DMS79 treated with DMSO at 0.1 percent for 48 hours (cell line): ENCODE measurements around the gene RMND5B.
"Not testable (repeated sequence)": the region's sequence is repeated elsewhere in the genome, so short reads cannot be mapped to it uniquely, and the experiment has no call there.

ENCODE experiments used
- DNase-seq: peaks from one replicate; lab custom pipeline; 2025; lab: John Stamatoyannopoulos, UW

The RMND5B gene

DNA sequence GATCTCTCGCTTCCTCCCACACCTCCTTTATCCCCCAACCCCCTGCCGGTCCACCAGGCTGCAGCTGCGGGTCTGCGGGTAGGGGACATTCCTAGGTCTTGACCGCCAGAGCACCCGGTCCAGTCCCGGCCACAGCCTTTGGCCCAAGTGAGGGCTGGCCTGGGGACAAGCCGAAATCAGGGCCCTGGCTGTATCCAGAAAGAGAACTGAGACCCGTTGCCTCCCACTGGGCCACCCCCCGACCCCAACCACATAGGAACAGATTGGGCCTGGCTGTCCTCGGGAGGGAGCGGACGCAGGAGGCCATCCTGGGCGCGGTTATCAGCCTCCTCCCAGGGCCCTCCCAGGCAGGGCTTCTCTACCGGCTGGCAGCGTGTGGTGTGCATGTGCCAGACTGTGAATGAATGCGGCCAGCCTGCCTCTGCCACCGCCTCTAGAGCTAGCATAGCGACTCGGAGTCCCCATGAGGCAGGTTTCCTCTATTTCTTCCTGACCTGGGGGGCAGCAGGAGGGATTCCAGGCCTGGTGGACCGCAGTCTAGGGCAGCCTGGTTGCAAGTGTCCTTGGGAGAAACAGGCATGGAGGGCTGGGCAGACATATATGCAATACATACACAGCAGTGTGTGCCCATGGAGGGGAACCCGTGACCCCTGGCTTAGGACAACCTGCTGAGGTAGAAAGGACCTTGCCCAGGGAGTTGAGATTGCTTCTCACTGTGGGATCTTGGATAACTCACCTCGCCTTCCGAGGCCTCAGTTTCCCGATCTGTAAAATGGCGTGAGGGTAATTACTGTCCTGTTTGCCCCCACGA, 16.3 kb upstream of the RMND5B start:
- DNase-seq: no peak

DNA sequence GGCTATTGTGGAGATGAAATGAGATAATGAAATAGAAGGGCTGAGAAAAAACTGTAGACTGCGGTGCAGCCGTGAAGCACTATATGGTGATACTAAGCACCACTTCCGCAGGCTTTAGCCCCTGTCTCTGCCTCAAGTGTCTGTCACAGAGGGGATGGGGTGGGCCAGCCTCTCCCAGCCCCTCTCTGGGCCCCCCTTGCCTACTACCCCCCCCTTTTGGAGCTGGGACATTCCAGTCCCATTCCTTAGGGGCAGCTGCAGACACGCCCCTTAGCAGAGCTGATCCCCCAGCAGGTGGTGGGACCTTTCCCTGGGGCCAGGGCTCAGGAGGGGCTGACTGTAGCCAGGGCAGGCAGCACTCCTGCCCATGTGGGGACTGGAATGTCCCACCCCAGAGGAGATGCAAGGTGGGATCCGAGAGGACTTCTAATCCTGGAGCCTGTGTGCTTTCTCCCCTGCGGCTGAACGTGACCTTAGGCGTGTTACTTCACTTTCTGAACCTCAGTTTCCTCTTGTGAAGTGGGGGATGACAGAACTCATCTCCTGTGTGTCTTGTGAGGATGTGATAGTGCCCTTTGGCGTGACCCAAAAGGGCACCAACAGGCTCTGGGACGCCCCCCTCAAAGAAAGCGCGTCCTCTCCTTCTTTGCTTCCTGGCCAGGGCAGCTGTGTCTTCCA, 15.5 kb upstream of the RMND5B start:
- no peak for DNase-seq

DNA sequence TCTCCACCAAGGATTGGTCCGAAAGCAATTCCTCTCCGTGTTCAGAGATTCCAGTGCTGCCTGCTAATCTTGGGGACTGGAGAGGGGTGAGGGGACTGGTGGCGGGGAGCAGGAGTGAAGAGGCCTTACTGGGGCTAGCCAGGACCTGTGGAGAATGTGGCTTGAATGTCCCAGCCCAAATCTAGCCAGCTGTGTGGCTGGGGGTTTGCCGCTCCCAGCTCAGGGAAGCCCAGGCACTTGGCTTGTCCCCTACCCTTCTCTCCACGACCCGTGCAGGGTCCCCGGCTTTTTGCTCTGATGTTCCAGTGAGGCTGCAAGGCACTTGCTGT, 15.0 kb upstream of the RMND5B start:
- no peak for DNase-seq

DNA sequence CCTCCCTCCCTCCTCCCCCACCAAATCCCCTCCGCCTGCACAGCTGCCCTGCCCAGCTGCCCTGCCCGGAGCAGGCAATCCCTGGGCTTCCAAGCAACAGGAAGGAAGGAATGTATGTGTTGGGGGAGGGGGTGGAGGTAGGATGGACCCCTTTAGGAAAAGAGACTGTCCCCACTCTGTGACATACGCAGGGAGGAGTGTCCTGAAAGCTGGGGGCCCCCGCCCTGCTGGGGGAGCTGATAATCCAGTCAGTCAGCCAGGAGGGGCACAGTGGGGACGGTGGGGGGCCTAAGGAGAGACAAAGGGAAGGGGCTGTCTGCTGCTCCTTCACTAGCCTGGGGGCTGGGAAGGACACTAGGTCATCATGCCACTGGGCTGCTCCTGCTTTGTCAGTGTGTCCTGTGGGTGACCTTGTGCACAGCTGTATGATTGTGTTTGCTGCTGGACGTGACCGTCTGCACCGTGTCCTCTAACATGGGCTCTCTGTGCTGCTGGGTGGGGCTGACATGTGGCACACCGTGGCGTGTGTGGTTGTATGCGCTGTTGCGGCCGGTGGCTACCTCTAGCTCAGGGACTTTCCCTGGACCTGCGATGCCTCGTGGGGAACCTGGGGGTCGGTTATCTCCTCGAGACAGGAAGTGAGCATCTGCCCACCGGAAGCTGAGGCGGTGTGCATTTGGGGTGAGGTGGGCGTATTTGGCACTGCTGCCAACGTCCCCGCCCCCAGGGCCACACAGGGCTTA, 14.5 kb upstream of the RMND5B start:
- DNase-seq: no peak

DNA sequence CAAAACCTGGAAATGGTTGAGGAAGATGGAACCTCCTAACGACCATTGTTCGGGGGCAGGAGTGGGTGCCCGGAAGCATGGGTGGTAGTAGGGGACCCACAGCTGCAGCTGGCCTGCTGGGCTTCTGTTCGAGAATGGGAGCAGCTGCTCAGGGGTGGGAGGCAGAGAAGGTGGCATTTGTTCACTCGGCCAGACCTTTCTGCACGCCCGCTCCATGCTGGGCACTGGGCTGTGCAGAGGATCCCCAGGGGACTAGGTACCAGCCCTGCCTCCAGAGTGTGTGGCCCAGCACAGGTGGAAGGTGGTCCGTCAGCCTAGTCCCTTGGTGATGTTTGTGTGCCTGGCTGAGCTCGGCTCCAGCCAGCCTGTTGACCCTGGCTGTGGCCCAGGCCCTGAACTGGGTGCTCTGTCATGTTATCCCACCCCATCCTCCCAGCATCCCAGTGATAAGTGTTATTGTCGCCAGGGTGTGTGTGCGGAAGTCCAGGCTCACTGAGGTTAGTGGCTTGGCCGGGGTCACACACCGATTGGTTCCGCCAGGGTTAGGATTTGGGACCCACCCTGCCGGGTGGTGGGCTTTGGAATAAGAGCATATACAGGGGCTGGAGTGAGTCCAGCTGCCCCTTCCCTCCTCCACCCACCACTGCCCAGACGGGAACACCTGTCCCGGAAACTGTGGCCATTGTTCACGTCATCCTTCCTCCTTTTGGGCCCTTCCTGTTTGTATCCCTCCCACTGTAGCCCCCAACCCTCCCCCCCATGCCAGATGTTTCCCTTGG, 12.7 kb upstream of the RMND5B start:
- no peak for DNase-seq

DNA sequence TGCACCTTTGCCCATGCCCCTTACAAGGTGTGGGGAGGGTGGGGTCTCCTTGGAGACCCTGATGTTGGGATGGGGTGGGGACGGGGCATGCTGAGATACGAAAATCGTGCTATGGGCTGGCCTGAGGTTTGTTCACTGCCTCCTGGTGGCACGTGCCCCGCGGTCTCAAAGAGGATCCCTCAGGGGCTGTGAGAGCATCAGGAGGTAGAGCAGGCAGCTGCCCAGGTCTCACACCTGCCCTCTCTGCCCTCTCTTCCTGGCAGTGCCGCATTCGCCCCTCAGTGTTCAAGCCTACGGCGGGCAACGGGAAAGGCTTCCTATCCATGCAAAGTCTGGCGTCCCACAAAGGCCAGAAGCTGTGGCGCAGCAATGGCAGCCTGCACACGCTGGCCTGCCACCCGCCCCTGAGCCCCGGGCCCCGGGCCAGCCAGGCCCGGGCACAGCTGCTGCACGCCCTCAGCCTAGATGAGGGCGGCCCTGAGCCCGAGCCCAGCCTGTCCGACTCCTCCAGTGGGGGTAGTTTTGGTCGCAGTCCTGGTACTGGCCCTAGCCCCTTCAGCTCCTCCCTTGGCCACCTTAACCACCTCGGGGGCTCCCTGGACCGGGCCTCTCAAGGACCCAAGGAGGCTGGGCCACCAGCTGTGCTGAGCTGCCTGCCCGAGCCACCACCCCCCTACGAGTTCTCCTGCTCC, 10.8 kb upstream of the RMND5B start:
- no peak for DNase-seq

DNA sequence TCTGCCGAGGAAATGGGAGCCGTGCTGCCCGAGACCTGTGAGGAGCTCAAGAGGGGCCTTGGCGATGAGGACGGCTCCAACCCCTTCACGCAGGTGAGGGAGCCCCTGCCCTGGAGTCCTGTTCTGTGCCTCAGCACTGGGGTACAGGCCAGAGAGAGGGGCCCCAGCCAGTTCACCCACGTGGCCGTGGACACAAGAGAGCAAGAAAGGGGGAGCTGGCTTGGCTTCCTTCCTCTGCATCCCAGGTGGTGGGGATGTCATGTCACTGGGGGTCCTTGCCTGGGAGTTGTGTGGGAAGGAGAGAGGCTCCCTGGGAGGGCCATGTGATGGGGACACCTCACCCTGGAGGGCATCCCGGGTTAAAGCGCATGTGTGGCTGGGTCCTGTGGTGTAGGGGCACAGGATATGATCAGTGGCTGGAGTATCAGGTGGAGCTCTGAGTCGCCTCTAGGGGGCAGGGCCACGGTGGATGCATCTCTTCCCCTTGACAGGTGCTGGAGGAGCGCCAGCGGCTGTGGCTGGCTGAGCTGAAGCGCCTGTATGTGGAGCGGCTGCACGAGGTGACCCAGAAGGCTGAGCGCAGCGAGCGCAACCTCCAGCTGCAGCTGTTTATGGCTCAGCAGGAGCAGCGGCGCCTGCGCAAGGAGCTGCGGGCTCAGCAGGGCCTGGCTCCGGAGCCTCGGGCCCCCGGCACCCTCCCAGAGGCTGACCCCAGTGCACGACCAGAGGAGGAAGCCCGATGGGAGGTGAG, 10.0 kb upstream of the RMND5B start:
- DNase-seq: peak; percentile 65

DNA sequence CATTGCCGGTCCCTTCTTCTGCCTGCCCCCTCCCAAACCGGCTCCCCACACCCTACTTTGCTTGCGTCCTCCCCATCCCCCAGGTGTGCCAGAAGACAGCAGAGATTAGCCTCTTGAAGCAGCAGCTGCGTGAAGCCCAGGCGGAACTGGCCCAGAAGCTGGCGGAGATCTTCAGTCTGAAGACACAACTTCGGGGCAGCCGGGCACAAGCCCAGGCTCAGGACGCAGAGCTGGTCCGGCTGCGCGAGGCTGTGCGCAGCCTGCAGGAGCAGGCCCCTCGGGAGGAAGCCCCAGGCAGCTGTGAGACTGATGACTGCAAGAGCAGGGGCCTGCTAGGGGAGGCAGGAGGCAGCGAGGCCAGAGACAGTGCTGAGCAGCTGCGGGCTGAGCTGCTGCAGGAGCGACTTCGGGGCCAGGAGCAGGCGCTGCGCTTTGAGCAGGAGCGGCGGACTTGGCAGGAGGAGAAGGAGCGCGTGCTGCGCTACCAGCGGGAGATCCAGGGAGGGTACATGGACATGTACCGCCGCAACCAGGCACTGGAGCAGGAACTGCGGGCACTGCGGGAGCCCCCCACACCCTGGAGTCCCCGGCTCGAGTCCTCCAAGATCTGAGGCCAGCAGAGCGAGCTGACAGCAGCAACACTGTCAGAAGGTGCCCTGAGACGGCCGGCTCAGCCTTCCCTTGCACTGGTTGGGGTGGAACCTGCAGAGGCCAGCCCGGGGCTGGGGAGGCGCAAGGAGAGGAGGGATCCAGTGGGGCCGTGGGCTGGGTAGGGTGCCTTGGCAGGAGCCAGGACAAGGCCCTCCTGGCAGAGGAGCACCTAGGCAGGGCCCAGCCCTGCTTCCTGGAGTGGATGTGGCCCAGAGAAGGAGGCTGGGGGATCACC, 9.2 kb upstream of the RMND5B start:
- no peak for DNase-seq

DNA sequence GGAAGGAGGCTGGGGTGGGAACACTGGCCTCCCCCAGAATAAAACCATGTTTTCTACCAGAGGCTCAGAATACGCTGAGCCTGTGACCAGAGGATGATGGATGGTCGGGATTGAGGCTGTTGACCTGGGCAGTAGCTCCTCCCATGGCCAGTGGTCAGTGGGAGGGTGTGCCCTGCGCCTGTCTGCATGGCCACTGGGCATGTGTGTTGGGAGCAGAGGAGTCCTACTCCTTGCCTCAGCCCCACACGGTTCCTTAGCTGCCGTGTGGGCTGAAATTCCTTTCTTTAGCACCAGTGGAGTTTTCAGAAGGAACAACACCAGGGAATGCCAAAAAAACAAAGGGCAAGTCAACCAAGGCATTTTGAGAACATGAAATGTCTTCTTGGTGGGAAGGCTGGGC, 8.5 kb upstream of the RMND5B start:
- no peak for DNase-seq

DNA sequence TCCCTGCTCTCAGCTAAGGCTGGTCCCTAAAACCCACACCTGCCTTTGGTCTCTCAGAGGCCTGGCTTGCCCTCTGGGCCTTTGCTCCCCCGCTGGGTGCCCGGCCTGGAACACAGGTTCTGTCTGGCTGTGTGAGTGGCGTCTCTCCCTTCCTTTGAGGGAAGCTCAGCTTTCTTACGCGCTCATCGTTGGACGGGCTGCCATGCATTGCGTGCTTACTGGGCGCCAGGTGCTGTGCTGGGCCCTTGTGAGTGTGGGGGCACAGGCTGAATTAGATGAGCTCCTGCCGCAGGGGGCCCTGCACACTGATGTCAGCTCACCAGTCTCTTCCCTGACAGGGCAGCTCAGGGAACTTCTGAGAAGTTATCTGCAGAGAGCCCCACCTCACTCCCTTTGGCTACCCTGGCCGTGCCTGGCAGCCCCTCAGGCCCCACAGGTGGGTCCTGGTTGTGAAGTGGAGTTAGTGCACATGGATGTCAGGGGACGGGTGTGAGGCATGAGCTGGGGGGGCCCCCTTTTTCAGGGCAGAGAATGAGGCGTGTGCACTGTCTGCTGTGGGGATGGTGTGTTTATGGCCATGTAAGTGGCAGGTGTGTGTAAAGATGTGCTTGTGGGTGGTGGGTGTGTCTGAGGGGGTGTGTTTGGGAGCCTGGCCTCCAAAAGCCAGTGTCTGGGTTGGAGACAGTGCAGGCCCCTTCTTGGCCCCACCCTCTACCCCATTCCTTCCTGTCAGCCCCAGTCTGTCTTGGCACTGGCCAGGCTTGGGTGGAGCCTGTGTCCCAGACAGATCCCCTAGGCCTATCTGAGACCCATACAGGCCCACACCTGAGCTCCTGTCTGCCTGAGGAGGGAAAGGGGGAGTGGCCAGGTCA, 7.5 kb upstream of the RMND5B start:
- no peak for DNase-seq

DNA sequence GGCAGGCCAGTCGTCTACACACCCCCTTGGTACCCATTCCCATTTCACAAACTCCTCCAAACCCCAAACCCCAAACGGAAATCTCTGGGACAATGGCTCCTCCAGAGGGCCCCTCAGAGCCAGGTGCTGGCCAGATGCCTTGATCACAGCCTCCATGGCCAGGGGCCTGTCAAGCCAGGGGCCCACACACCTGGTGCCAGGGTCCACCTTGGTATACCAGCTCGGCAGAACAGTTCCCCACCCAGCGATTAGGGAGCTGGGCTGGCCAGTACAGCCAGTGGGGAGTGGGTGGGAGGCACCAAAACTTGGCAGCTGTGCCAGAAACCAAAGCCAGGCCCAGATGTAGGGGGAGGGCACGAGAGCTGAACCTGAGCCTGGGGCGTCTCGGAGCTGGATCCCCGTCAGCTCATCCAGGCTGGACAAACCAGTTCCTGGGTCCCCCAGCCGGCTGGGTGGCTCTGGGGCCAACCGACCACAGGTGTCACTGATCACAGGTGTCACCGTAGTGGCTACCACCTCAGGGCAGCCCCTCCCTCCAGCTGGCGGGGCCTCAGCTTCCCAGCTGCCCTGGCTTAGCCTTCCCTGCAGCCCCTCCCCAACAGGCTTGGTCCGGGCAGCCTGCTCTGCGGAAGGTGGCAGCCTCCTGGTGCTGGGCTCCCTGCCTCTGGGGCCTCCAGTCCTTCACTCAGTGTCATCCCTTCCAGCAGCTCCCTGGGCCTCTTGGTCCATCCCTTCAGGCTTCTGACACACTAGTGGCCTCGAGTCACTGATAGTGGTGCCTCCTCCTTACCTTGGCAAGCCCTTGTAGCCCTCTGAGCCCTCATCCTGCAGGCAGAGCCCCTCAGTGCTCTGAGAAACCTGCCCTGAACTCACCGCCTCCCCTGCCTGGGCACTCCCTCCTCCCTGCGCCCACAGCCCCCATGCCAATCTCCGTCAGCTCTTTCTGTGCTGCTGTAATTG, 6.6 kb upstream of the RMND5B start:
- DNase-seq: no peak

DNA sequence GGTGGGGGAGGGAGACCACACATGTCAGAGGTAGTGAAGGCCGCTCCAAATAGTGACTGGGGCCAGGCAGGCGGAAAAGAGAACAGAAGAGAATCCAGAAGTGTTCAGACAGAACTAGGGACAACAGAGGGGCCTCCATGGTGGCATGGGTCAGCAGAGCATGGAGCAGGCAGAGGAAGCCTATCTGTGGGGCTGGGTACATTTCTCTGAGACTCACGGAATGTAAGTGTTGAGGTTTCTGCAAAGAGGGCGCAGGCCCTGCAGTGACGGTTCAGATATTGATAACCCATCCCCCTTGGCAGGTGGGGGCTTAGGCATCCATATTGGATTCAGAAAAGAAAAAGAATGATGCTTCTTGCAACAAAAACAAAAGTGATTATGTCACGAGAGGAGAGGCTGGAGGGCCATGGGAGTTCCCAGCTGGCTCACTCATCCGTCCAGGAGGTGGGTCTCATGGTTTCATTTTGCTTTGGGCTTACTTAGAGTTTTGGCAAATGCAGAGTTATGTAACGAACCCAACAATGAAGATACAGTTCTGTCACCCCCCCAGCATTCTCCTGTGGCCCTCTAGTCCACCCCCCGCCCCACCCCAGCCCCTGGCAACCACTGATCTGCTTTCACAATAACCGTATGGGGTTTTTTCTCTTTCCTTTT, 5.4 kb upstream of the RMND5B start:
- DNase-seq: no peak

DNA sequence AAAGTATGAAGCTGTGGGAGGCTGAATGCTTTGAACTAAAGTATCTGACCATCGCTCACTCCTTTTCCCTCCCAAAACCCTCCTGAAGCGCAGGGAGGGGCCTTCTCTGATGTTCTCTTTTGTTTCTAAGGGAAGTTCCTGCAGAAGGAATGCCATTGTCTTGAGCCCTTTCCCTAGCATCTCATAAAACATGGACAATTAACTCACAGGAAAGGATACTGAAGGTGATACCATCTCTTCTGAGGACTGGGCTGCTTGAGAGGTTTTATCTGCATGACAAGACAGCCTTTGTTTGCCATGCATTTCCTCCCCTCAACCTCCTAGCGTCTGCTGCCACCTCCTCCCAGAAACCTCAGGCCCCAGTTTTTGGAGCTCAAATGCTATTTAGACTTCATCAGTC, 4.3 kb upstream of the RMND5B start:
- no peak for DNase-seq

DNA sequence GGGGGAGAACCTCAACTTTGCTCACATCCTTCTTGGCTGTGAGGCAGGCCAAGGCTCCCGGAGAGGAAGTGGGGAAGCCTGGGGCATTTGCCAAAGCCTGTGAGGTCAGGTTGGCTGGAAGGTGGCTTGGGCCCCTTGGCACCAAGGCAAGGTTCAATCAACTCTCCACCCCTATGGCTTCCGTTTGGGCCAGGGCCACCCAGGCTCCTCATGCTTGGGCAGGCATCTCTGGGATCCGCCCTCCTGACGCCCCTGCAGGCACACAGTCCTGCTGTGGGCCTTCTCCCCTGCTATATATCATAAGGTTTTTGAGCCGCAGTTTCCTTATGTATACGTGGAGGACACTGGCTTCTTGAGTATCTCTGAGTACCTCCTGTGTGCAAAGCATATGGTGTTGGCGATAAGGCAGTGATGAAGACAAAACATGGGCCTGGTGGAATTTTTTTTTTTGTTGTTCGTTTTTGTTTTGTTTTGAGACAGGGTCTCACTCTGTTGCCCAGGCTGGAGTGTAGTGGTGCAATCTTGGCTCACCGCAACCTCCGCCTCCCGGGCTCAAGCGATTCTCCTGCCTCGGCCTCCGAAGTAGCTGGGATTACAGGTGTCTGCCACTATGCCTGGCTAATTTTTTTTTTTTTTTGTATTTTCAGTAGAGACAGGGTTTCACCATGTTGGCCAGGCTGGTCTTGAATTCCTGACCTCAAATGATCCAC, 3.4 kb upstream of the RMND5B start:
- not testable (repeated sequence) for DNase-seq

DNA sequence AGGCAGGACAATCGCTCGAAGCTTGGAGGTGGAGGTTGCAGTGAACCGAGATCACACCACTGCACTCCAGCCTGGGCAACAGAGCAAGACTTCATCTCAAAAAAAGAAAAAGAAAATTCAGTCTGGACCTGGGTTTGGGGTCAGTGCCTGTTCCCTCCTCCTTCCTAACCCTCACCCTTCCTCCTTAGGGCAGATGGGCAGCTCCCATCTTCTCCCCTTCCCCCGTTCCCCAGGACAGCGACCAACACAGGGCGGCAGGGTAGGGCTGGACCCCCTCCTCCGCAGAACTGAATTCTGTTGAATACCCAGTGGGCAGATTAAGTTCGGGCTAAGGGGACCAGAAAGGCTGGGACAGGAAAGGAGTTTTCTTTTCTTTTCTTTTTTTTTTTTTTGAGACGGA, 1.5 kb upstream of the RMND5B start:
- no peak for DNase-seq

DNA sequence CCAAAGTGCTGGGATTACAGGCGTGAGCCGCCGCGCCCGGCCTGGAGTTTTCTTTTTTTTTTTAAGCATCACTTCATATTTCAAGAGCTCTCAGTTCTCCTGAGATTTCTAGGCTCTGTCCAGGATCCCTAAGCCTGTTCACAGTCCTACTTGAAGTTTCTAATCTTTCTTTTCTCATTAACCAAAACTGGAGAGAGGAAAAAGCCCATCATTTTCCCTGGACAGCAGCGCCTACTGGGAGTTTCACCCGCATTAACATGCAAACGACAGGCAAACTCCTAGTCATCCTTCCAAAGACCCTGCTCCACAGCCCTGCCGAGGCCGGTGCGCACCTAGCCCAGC, 609 bp upstream of the RMND5B start:
- peak; percentile 26 for DNase-seq
